Nephron (organoid): ENCODE results near the gene TMEM61.
"Not testable (repeated sequence)": the region's sequence is repeated elsewhere in the genome, so short reads cannot be mapped to it uniquely, and the experiment has no call there.

ENCODE experiments used
- H3K27ac Mint-ChIP-seq, 3 experiments: 2 replicates each; pipeline ENCODE4 v1.8.0; 2020; ENCODE audit warnings: mixed read lengths in 3 of 3, mild to moderate bottlenecking in 2 of 3, moderate library complexity in 1 of 3
- H3K27me3 Mint-ChIP-seq: 2 replicates; pipeline ENCODE4 v1.8.0; 2021; ENCODE audit warnings: low read depth, mild to moderate bottlenecking, moderate library complexity, mixed read lengths
- H3K36me3 Mint-ChIP-seq: 2 replicates; pipeline ENCODE4 v1.8.0; 2020; ENCODE audit warnings: low read depth, mixed read lengths
- H3K4me1 Mint-ChIP-seq: 2 replicates; pipeline ENCODE4 v1.8.0; 2020; ENCODE audit warnings: mixed read lengths
- H3K4me3 Mint-ChIP-seq, 3 experiments: 2 replicates each; pipeline ENCODE4 v1.8.0; 2020; ENCODE audit warnings: mild to moderate bottlenecking in 3 of 3, mixed read lengths in 3 of 3, moderate library complexity in 2 of 3
- H3K9me3 Mint-ChIP-seq: 2 replicates; pipeline ENCODE4 v1.8.0; 2020; ENCODE audit warnings: mixed read lengths
- TF ChIP-seq, protein P1 (sequence below), 3 experiments: fragments of 200-600 bp; sonication (generic); IDR thresholded peaks; one replicate each; pipeline ENCODE4 v1.5.0; 2021; ENCODE audit warnings: antibody characterized with exemption in 3 of 3; ENCODE audit not compliant: unreplicated experiment in 3 of 3

TMEM61 gene

DNA sequence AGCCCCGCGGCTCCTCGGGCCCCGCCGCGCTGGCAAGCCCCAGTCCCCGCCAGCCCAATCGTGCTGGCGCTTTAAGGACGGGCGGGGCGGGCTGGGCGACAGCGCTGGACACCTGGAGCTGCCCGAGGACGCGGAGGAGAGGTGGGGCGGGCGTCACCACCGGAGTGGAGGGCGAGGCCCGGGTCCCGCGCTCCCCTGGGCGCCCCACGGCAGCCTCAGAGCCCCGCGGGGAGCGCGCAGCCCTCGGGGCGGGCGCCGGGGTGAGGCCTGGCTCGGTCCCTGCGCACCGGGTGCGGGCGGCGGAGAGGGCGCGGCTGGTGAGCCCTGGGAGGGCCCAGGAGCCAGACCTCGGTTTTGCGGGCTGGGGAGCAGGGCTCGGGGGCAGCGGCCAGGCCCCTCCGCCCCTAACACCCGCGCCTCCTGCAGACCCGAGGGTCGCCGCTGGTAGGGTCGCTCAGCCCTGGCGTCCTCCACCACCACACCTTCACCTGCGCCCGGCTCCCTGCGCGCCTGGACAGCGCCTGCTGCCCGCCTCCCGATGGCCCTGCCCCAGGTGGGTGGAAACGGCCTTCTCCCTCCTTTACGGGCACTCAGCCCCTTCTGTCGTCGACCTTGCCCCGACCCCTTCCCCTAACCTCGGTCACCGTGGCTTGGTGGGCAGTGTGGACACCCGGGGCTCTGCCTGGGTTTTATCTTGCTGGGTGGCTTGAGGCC lies at the start of gene TMEM61:
Gene TMEM61 (plus strand): TSS at position 101 of the 714 bp plus-strand sequence. CDS start 438 bp downstream, at position 539.
- H3K4me3 Mint-ChIP-seq = peak within 1 kb of the TSS; percentile 70 to 77 (median 75)
- peaks cover 70% of the 10 kb centered on the region for H3K27me3 Mint-ChIP-seq
- H3K36me3 Mint-ChIP-seq = no peaks in the 10 kb centered on the region
- H3K4me1 Mint-ChIP-seq = peaks cover 20% of the 10 kb centered on the region
- TF ChIP-seq, protein P1, sequence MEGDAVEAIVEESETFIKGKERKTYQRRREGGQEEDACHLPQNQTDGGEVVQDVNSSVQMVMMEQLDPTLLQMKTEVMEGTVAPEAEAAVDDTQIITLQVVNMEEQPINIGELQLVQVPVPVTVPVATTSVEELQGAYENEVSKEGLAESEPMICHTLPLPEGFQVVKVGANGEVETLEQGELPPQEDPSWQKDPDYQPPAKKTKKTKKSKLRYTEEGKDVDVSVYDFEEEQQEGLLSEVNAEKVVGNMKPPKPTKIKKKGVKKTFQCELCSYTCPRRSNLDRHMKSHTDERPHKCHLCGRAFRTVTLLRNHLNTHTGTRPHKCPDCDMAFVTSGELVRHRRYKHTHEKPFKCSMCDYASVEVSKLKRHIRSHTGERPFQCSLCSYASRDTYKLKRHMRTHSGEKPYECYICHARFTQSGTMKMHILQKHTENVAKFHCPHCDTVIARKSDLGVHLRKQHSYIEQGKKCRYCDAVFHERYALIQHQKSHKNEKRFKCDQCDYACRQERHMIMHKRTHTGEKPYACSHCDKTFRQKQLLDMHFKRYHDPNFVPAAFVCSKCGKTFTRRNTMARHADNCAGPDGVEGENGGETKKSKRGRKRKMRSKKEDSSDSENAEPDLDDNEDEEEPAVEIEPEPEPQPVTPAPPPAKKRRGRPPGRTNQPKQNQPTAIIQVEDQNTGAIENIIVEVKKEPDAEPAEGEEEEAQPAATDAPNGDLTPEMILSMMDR (IDR thresholded peaks at IDR 0.05; ENCODE audit: unreplicated experiment in 3 of 3) = no peak
- no peak within 1 kb of the TSS for H3K27ac Mint-ChIP-seq
- no peaks in the 10 kb centered on the region for H3K9me3 Mint-ChIP-seq

DNA sequence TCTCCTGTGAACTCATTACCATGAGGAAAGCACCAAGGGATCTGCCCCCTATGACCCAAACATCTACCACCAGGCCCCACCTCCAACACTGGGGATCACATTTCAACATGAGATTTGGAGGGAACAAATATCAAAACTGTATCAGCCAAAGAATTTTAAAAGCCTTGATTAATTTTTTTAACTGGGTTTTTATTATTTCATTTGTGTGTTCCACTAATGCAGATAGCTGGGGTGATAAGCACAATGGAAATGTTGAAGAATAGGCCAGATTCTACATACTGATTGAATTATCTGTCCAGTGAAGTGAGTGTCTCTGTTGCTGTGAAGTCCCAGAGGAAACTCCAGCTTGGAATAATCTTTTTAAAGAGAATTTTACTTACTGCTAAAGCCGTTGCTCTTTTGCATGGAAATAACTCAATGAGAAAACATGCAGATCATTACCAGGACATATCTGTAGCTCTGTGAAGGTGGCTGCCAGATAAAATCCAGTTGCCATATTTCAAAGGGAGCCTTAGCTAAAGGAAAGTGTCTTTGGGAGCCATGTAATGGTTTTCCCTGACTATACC lies 49.1 kb upstream of the TMEM61 start:
- Mint-ChIP-seq H3K36me3 (no peaks in the 10 kb centered on the region), H3K9me3 (peaks cover 5% of the 10 kb centered on the region), H3K4me3 (no peak overlapping the region), H3K27me3 (no peaks in the 10 kb centered on the region), H3K27ac (no peak overlapping the region), H3K4me1 (peaks cover 41% of the 10 kb centered on the region)
- TF ChIP-seq, protein P1 (IDR thresholded peaks at IDR 0.05; ENCODE audit: unreplicated experiment in 3 of 3) = no peak

DNA sequence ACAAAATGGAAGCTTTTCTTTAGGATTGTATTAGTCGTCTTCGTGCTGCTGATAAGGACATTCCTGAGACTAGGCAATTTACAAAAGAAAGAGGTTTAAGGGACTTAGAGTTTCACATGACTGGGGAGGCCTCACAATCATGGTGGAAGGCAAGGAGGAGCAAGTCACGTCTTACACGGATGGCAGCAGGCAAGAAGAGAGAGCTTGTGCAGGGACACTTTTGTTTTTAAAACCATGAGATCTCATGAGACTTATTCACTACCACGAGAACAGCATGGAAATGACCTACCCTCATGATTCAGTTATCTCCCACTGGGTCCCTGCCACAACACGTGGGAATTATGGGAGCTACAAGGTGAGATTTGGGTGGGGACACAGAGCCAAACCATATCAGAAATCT lies 46.3 kb upstream of the TMEM61 start:
- not testable (repeated sequence) for H3K27me3 Mint-ChIP-seq, H3K9me3 Mint-ChIP-seq, H3K4me3 Mint-ChIP-seq, H3K36me3 Mint-ChIP-seq
- peaks cover 38% of the 10 kb centered on the region for H3K4me1 Mint-ChIP-seq
- peak overlapping the region in 2 of 3 experiments; percentile 14 to 25 for H3K27ac Mint-ChIP-seq

DNA sequence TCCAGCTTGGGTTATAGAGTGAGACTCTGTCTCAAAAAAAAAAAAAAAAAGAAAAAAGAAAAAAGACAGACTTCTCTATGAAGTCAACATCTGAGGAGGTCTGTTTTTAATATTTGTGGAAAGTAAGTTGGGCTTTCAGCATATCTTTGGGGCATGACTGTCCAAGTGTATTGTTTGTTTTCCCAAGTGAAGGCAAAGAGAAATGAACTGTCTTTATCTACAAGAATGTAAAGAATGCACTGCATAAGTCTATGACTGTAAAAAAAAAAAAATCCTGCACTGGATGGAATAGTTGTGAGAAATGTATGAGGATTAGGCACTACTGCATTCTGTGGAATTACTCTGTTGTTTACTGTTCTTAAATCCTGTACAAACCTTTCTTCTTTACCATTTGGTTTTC lies 45.6 kb upstream of the TMEM61 start:
- peaks cover 7% of the 10 kb centered on the region for H3K9me3 Mint-ChIP-seq
- peak overlapping the region in 2 of 3 experiments; percentile 69 to 84 for H3K27ac Mint-ChIP-seq
- no peak overlapping the region for H3K4me3 Mint-ChIP-seq
- H3K4me1 Mint-ChIP-seq = peaks cover 36% of the 10 kb centered on the region
- TF ChIP-seq, protein P1 (IDR thresholded peaks at IDR 0.05; ENCODE audit: unreplicated experiment in 3 of 3) = no peak
- H3K27me3 Mint-ChIP-seq = no peaks in the 10 kb centered on the region
- H3K36me3 Mint-ChIP-seq = no peaks in the 10 kb centered on the region

DNA sequence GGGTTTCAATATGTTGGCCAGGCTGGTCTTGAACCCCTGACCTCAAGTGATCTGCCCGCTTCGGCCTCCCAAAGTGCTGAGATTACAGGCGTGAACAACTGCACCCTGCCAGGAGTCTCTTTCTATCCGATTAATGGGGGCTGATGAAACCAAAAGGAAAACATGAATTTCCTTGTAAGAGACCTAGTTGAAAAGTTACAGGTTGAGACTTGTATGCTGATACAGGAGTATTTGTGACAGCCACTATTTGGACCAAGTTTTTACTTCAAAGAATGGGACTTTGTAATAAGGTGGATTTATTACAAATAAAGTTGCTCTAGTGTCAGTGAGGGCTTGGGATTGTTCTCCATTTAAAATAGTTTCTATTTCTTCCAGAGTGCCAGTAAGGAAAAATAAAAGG lies 43.6 kb upstream of the TMEM61 start:
- H3K4me1 Mint-ChIP-seq = peaks cover 40% of the 10 kb centered on the region
- H3K4me3 Mint-ChIP-seq = no peak overlapping the region
- H3K27me3 Mint-ChIP-seq = no peaks in the 10 kb centered on the region
- peaks cover 7% of the 10 kb centered on the region for H3K9me3 Mint-ChIP-seq
- peak overlapping the region; percentile 17 to 50 (median 40) for H3K27ac Mint-ChIP-seq
- TF ChIP-seq, protein P1 (IDR thresholded peaks at IDR 0.05; ENCODE audit: unreplicated experiment in 3 of 3) = no peak
- H3K36me3 Mint-ChIP-seq = no peaks in the 10 kb centered on the region

DNA sequence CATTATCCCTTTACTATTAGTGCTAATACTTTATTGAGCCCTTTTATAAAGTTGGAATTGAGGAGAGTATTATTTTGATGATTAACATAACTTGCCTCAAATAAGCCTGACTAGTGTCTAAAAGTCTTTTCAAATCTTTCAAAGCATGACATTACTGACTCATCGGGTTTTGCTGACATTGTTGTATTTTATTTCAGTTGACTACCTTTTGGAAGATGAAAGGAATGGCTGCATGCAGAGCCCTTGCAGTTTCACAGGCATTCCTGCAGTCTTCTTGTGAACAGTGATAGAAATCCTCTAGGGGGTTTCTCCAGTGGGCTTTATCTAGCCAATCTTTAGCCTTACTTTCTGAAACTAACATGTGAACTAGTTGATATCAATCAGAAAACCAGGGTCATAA lies 43.0 kb upstream of the TMEM61 start:
- H3K36me3 Mint-ChIP-seq = no peaks in the 10 kb centered on the region
- H3K4me1 Mint-ChIP-seq = peaks cover 40% of the 10 kb centered on the region
- H3K27me3 Mint-ChIP-seq = no peaks in the 10 kb centered on the region
- peak overlapping the region; percentile 17 to 50 (median 40) for H3K27ac Mint-ChIP-seq
- H3K4me3 Mint-ChIP-seq = no peak overlapping the region
- peaks cover 7% of the 10 kb centered on the region for H3K9me3 Mint-ChIP-seq
- TF ChIP-seq, protein P1 (IDR thresholded peaks at IDR 0.05; ENCODE audit: unreplicated experiment in 3 of 3) = no peak

DNA sequence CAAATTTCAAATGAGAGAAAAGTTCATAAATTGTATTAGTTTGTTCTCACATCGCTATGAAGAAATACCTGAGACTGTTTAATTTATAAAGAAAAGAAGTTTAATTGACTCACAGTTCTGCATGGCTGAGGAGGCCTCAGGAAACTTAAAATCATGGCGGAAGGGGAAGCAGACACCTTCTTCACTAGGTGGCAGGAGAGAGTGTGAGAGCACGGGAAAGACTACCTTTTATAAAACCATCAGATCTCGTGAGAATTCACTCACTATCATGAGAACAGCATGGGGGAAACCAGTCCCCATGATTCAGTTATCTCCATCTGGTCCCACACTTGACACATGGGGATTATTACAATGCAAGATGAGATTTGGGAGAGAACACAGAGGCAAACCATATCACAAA lies 41.5 kb upstream of the TMEM61 start:
- not testable (repeated sequence) for H3K9me3 Mint-ChIP-seq, H3K4me3 Mint-ChIP-seq, H3K36me3 Mint-ChIP-seq, H3K27me3 Mint-ChIP-seq
- Mint-ChIP-seq H3K27ac (peak overlapping the region in 2 of 3 experiments; percentile 26 to 77), H3K4me1 (peaks cover 38% of the 10 kb centered on the region)
